ENCODE measurements around the gene DRAXIN.
A peak's percentile ranks its signal among the peaks of the same experiment; 100 is the strongest.

DRAXIN gene

GRCh38 chr1:11712285-11712684 lies 20.8 kb downstream of the DRAXIN start:
- DNase-seq: no peak

DNA sequence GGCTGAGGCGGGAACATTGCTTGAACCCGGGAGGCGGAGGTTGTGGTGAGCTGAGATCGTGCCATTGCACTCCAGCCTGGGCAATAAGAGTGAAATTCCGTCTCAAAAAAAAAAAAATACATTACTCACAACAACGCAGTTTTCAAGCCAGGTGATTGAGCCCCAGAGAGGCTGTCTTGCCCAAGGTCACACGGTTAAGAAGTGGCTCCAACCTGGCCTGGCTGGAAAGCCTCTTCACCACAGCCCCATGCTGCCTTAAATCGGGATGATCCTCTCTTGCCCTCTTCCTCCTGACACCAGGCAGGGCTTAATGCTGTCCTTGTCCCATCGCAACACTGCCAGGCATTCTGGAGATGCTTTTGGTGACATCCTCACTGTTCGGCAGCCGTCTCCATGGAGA lies 21.6 kb downstream of the DRAXIN start:
- no peak for DNase-seq

DNA sequence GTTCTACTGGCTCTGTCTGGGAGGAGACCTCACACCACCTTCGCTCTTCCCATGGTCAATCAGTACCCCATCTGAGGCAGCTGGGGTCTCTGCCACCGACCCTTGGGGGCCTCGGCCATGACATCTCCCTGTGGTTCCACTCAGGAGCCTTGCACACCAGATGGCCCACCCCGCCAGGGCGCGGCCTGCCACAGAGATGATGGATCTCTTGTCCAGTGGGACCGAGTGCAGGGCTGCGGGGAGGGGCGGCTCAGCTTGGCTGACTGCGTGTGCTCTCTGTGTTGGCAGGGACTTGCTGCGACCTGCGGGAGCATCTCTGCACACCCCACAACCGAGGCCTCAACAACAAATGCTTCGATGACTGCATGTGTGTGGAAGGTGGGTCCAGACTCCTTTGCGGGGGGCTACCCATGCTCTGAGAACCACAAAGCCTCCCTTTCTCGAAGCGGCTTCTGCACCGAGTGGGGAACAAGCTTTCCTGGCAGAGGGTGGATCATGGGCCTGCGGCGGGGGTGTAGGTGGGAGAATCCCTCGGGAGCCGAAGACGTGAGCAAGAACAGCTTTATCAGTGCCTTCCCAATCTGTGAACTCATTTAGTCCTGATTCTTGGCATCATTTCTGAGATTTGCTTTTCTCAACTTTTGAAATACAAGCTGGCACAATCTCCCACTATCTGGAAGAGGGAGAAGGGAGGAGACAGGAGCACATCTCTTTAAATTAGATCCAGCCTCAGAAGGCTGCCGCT lies 23.5 kb downstream of the DRAXIN start:
- no peak for DNase-seq

GRCh38 chr1:11719313-11720032 lies 28.0 kb downstream of the DRAXIN start:
- DNase-seq: peak; percentile 70

GRCh38 chr1:11720033-11720376 lies 28.5 kb downstream of the DRAXIN start:
- no peak for DNase-seq

- no peak for DNase-seq
These were observed 29.0 kb downstream of the DRAXIN start for GRCh38 chr1:11720525-11720924.

DNA sequence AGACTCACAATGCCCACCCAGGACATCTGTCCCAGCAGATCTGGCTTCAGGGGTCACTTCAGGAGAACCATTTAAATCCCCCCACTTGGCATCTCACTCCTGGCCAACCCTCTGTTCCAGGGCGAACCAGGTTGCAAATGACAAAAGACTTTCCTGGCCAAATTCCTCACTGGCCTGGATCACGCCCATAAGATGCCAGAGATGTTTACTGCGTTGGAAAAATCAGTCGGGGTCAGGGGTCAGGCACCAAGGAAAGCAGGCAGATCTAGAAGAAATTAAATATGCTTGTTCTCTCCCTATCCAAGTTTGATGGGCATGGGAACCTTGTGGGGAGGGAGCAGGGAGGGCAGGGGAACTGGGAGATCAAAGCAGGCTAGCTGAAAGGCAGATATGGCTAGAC lies 29.8 kb downstream of the DRAXIN start:
- DNase-seq: no peak

GRCh38 chr1:11722538-11722937 lies 31.0 kb downstream of the DRAXIN start:
- DNase-seq: no peak

DNA sequence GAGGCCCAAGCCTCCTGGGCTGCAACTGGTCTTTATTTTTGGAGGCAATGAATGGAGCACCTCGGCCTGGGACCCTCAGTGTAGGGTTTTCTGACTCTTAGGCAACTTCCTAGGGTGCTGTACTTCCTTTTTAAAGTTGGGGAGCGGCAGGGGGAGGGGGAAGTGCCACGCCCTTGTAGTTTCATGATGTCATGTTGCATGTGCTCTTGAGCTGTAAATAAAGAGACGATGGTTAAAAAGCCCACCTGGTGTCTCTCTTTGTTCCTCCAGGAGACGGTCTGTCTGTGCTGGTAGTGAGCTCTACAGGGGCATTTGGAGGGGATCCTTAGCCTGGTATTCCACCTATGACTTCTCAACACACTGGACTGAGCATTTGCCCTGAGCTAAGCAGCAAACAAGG lies 34.1 kb downstream of the DRAXIN start:
- no peak for DNase-seq

- no peak for DNase-seq
These were observed 35.6 kb downstream of the DRAXIN start for GRCh38 chr1:11727119-11727518.

DNA sequence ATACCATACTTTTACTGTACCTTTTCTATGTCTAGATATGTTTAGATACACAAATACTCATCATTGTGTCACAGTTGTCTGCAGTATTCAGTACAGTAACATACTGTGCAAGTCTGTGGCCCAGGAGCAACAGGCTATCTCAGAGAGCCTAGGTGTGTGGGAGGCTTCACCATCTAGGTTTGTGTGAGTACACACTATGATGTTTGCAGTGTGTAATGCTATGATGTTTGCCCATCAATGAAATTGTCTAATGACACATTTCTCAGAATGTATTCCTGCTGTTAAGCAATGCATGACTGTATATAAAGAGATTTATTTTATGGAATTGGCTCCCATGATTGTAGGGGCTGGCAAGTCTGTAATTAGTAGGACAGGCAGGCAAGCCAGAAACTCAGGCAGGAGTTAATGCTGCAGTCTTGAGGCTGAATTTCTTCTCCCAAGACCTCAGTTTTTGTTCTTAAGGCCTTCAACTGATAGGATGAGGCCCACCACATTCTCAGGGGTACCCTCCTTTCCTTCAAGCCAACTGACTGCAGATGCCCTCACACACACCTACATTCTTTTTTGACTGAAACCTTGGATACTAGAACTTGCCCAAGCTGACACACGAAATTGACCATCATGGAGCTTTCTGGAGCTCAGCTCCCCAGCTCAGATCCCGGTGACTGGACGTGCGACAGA lies 36.8 kb downstream of the DRAXIN start:
- no peak for DNase-seq

- no peak for DNase-seq
These were observed 37.6 kb downstream of the DRAXIN start for GRCh38 chr1:11729155-11729497.

GRCh38 chr1:11729498-11730428 lies 38.3 kb downstream of the DRAXIN start:
- DNase-seq: no peak

GRCh38 chr1:11730429-11730891 lies 39.0 kb downstream of the DRAXIN start:
- DNase-seq: peak; percentile 9

DNA sequence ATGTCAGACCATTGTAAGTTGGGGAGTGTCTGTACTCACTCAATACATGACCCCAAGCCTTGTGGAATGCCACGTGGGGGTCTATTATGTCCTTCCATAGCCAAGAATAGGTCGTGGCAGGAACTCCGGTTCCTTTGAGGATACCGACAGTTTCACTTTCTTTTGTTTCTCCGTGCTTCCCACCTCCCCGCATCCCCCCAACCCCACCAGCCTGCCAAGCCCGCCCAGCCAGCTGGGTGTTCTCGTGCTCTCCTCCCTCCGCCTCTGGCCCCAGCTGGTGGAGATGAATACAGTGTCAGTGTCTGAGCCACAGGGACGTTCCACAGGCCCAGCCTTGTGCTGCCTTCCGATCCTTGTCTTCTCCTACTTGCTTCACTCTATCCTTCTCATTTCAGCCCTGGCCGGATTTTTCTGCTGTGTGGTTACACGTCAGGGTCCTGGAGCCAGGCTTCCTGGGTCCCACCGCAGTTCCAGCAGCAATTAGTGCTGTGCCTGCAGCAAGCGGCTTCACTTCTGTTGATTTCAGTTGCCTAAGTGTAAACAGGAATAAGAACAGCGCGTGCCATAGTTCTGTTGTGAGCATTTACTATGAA lies 40.3 kb downstream of the DRAXIN start:
- no peak for DNase-seq

DNA sequence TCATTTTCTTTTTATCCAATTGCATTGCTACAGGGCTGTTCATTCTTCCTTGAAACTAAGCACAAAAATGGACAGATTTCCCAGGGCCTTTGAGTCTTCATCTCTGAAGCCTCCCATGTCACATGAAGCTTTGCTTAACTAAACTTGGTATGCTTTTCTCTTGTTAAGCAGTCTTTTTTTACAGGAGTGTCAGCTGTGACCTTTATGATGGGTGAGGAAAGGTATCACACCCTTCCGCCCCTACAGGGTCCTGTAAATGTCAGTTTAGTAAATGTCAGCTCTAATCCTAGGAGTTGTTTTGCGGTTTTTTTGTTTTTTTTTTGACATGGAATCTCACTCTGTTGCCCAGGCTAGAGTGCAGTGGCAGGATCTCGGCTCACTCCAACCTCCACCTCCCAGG lies 41.8 kb downstream of the DRAXIN start:
- no peak for DNase-seq

DNA sequence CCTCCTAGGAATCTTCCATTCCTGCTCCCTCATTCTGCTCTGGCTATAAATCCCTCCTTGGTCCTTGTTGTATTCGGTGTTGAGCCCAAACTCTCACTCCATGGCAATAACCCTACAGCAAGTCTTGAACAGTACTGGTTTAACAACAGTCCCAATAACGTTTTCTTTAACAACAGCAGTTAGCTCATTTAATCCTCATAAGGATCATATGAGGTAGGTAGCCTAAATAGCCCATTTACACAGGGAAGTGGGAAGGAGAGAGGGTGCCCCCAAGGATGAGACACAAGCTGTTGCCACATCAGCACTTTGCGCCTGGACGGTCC lies 44.0 kb downstream of the DRAXIN start:
- no peak for DNase-seq

- peak; percentile 91 for DNase-seq
These were observed 44.6 kb downstream of the DRAXIN start, which contains the start of gene AGTRAP for GRCh38 chr1:11735854-11736745. TSS of gene AGTRAP (plus strand) at chr1:11736136. CDS start at chr1:11736209, 73 bp downstream.

- DNase-seq: no peak
These were observed 45.5 kb downstream of the DRAXIN start for GRCh38 chr1:11736746-11737639.

GRCh38 chr1:11738096-11738495 lies 46.6 kb downstream of the DRAXIN start:
- no peak for DNase-seq
